Thymus (tissue), 11 donors: Measurements from ENCODE around the gene FCGR2B. TPM values are rescaled to one million over a fixed set of nuclear protein-coding genes. Genes with fewer than 3 reads are reported as not detected.
"Not testable (repeated sequence)": the region's sequence is repeated elsewhere in the genome, so short reads cannot be mapped to it uniquely, and the experiment has no call there.

Experiments
- DNase-seq, 9 donors: peaks; one replicate each; pipeline ENCODE4 v3.0.0-alpha.2; 2013; ENCODE audit warnings: low spot score in 9 of 9, low read depth in 6 of 9, missing footprints in 1 of 9
- H3K27ac ChIP-seq, 2 donors: one replicate each; pipeline ENCODE4 v1.5.1; 2013; ENCODE audit warnings: control low read depth in 1 of 2, low read depth in 1 of 2, low read length in 1 of 2, mild to moderate bottlenecking in 1 of 2, moderate library complexity in 1 of 2
- H3K27me3 ChIP-seq, 2 donors: one replicate each; pipeline ENCODE4 v1.5.1; 2013; ENCODE audit warnings: low read length in 1 of 2; ENCODE audit not compliant: control insufficient read depth in 2 of 2, insufficient read depth in 1 of 2
- H3K36me3 ChIP-seq, 2 donors: one replicate each; pipeline ENCODE4 v1.5.1; 2013; ENCODE audit warnings: low read length in 1 of 2, mild to moderate bottlenecking in 1 of 2, moderate library complexity in 1 of 2; ENCODE audit not compliant: control insufficient read depth in 2 of 2, insufficient read depth in 2 of 2
- H3K4me1 ChIP-seq, 2 donors: one replicate each; pipeline ENCODE4 v1.5.1; 2013; ENCODE audit warnings: low read length in 2 of 2; ENCODE audit not compliant: control insufficient read depth in 2 of 2, insufficient read depth in 2 of 2
- H3K4me3 ChIP-seq, 2 donors: one replicate each; pipeline ENCODE4 v1.5.1; 2013; ENCODE audit warnings: low read length in 2 of 2, control low read depth in 1 of 2, mild to moderate bottlenecking in 1 of 2
- H3K9me3 ChIP-seq, 2 donors: one replicate each; pipeline ENCODE4 v1.5.1; 2013; ENCODE audit warnings: low read length in 1 of 2, mild to moderate bottlenecking in 1 of 2; ENCODE audit not compliant: control insufficient read depth in 2 of 2, insufficient read depth in 1 of 2
- WGBS: extraction: QIAGEN DNeasy Blood & Tissue Kit; methylation state at CpG from one replicate; pipeline ENCODE4 v1.1.7; 2013; 5-methylcytosine and 5-hydroxymethylcytosine counted together
- polyA plus RNA-seq: library from polyadenylated mRNA; stranded (reverse); fragments of 200-250 nt; gene quantifications from one replicate; pipeline ENCODE4 v1.2.3, GENCODE V29; 2013
- total RNA-seq: library from RNA; stranded (reverse); fragments of 120-200 nt; gene quantifications from one replicate; pipeline ENCODE4 v1.2.4, GENCODE V29; 2013
- donor health status: healthy.

Gene FCGR2B
- total and polyA plus RNA-seq, 2 donors: 1.3 to 10.9 TPM

- WGBS: 62% methylated on average over 22 of the region's 22 CpGs
- H3K4me3 ChIP-seq: peak overlapping the region; percentile 48 to 54
These were observed 62.4 kb downstream of the FCGR2B start for GRCh38 chr1:161725258-161725907.

GRCh38 chr1:161725908-161726472, 63.0 kb downstream of the FCGR2B start:
- Histone ChIP-seq H3K27ac (peak overlapping the region in 1 of 2 donors; percentile 43), H3K27me3 (peaks cover 62 to 97% of the 10 kb centered on the region in 2 donors), H3K36me3 (no peaks in the 10 kb centered on the region), H3K4me3 (peak overlapping the region; percentile 48 to 54), H3K4me1 (peaks cover 5 to 19% of the 10 kb centered on the region in 2 donors), H3K9me3 (peaks cover 1 to 5% of the 10 kb centered on the region in 2 donors)
- 2% methylated on average over 34 of the region's 34 CpGs for WGBS
- peak in 3 of 9 donors; percentile 3 to 52 (median 27) for DNase-seq

More at GRCh38 chr1:161725258-161725907, 62.4 kb downstream of the FCGR2B start:
- not testable (repeated sequence) for DNase-seq, H3K36me3 ChIP-seq, H3K27ac ChIP-seq, H3K9me3 ChIP-seq
- H3K27me3 ChIP-seq: peaks cover 59 to 94% of the 10 kb centered on the region in 2 donors
- H3K4me1 ChIP-seq: peaks cover 5 to 19% of the 10 kb centered on the region in 2 donors

- H3K27me3 ChIP-seq: peaks cover 64 to 98% of the 10 kb centered on the region in 2 donors
- H3K4me1 ChIP-seq: peaks cover 5 to 19% of the 10 kb centered on the region in 2 donors
- peaks cover 1 to 5% of the 10 kb centered on the region in 2 donors for H3K9me3 ChIP-seq
- under 1% methylated on average over 83 of the region's 83 CpGs for WGBS
- peak overlapping the region; percentile 48 to 54 for H3K4me3 ChIP-seq
- no peaks in the 10 kb centered on the region for H3K36me3 ChIP-seq
- peak overlapping the region in 1 of 2 donors; percentile 53 for H3K27ac ChIP-seq
- DNase-seq: peak in 6 of 9 donors; percentile 34 to 77 (median 52)
These were observed 63.7 kb downstream of the FCGR2B start for GRCh38 chr1:161726473-161727255.

- Histone ChIP-seq H3K27me3 (peaks cover 68 to 97% of the 10 kb centered on the region in 2 donors), H3K9me3 (peaks cover 1 to 5% of the 10 kb centered on the region in 2 donors), H3K4me3 (peak overlapping the region; percentile 48 to 54), H3K27ac (peak overlapping the region; percentile 30 to 53), H3K4me1 (peaks cover 5 to 19% of the 10 kb centered on the region in 2 donors), H3K36me3 (no peaks in the 10 kb centered on the region)
- under 1% methylated on average over 38 of the region's 38 CpGs for WGBS
- peak; percentile 30 to 87 (median 58) for DNase-seq
These were observed 64.4 kb downstream of the FCGR2B start for GRCh38 chr1:161727256-161727924.

Other genes starting within 250 kb of the FCGR2B start
- gene FCGR2A, start 157.7 kb upstream of the FCGR2B start, total RNA-seq: 14.7 TPM
- gene FCGR2A, start 157.7 kb upstream of the FCGR2B start, polyA plus RNA-seq: 50.0 TPM
- 1.1 TPM for gene HSPA6, start 138.6 kb upstream of the FCGR2B start, total RNA-seq
- 12.3 TPM for gene HSPA6, start 138.6 kb upstream of the FCGR2B start, polyA plus RNA-seq
- 9.0 TPM for gene FCGR3A, start 113.3 kb upstream of the FCGR2B start, total RNA-seq
- gene FCGR3A, start 113.3 kb upstream of the FCGR2B start, polyA plus RNA-seq: 41.1 TPM
- gene FCGR3B, start 32.0 kb upstream of the FCGR2B start, total RNA-seq: 2.0 TPM
- 1.9 TPM for gene FCGR3B, start 32.0 kb upstream of the FCGR2B start, polyA plus RNA-seq
- gene FCRLA, start 44.1 kb downstream of the FCGR2B start, total RNA-seq: 2.4 TPM
- gene FCRLA, start 44.1 kb downstream of the FCGR2B start, polyA plus RNA-seq: 11.5 TPM
- gene FCRLB, start 58.4 kb downstream of the FCGR2B start, total RNA-seq: 0.28 TPM
- 0.84 TPM for gene FCRLB, start 58.4 kb downstream of the FCGR2B start, polyA plus RNA-seq
- 22.6 TPM for gene DUSP12, start 86.6 kb downstream of the FCGR2B start, total RNA-seq
- gene DUSP12, start 86.6 kb downstream of the FCGR2B start, polyA plus RNA-seq: 28.2 TPM
- 12.7 TPM for gene ATF6, start 103.2 kb downstream of the FCGR2B start, total RNA-seq
- 6.5 TPM for gene ATF6, start 103.2 kb downstream of the FCGR2B start, polyA plus RNA-seq